H1 (cell line): ENCODE measurements around the gene STX18. TPM values are rescaled to one million over a fixed set of nuclear protein-coding genes. Genes with fewer than 3 reads are reported as not detected.

ENCODE experiments used
- CTCF ChIA-PET: fragments of 300-600 bp; sonication (Branson Sonifier 250); formaldehyde crosslinking; loops from one replicate; lab custom pipeline; 2021; ENCODE audit not compliant: partially characterized antibody; lab: Charles Lee
- POLR2A ChIA-PET: fragments of 300-600 bp; sonication (Branson Sonifier 250); formaldehyde crosslinking; loops from one replicate; lab custom pipeline; 2021; ENCODE audit warnings: inconsistent platforms; ENCODE audit not compliant: partially characterized antibody; lab: Charles Lee
- DNase-seq, 2 experiments: peaks; one replicate each; pipeline versions ENCODE4 v3.0.0 to v3.0.0-alpha.2; 2010 to 2022; ENCODE audit warnings: low spot score in 2 of 2, low read depth in 1 of 2, mixed read lengths in 1 of 2
- FAIRE-seq: peaks from 2 replicates; lab custom pipeline; 2011; peaks lifted over from hg19 to GRCh38; lab: Jason Lieb, UNC
- H2AFZ ChIP-seq: 2 replicates; pipeline ENCODE4 v1.8.1; 2012; ENCODE audit warnings: low read length, inconsistent platforms
- H2AK5ac ChIP-seq: 2 replicates; pipeline ENCODE4 v1.6.1; 2013; ENCODE audit warnings: low read depth, low read length
- H2BK120ac ChIP-seq: replicated peaks from 2 replicates; pipeline ENCODE3; 2013; ENCODE audit warnings: low read depth, low read length, inconsistent platforms
- H2BK12ac ChIP-seq: 2 replicates; pipeline ENCODE4 v1.6.1; 2013; ENCODE audit warnings: low read depth, low read length
- H2BK15ac ChIP-seq: 2 replicates; pipeline ENCODE4 v1.6.1; 2013; ENCODE audit warnings: low read length
- H2BK20ac ChIP-seq: 2 replicates; pipeline ENCODE4 v1.6.1; 2013; ENCODE audit warnings: low read length
- H2BK5ac ChIP-seq: 2 replicates; pipeline ENCODE4 v1.6.1; 2013; ENCODE audit warnings: low read depth, low read length
- H3K14ac ChIP-seq: 2 replicates; pipeline ENCODE4 v1.6.1; 2013; ENCODE audit warnings: inconsistent platforms; ENCODE audit not compliant: insufficient read length
- H3K18ac ChIP-seq: 2 replicates; pipeline ENCODE4 v1.6.1; 2013; ENCODE audit warnings: low read length; ENCODE audit errors: extremely low read depth
- H3K23ac ChIP-seq: 2 replicates; pipeline ENCODE4 v1.6.1; 2013; ENCODE audit warnings: inconsistent platforms; ENCODE audit not compliant: insufficient read length
- H3K23me2 ChIP-seq: 2 replicates; pipeline ENCODE4 v1.6.1; 2013; ENCODE audit warnings: low read depth, low read length
- H3K27ac ChIP-seq: 2 replicates; pipeline ENCODE4 v1.6.1; 2011; ENCODE audit warnings: low read depth, low read length, inconsistent platforms
- H3K27me3 ChIP-seq, 4 experiments: replicated peaks in 1 of 4; 1 replicate in 1 of 4; 2 replicates in 3 of 4; pipeline versions ENCODE4 v1.6.1 to v1.8.1; 2011 to 2013; ENCODE audit warnings: low read length in 3 of 4, mild to moderate bottlenecking in 3 of 4, inconsistent platforms in 2 of 4, mixed read lengths in 2 of 4, moderate library complexity in 1 of 4; ENCODE audit not compliant: control insufficient read depth in 3 of 4, insufficient read depth in 3 of 4; ENCODE audit errors: extremely low read depth in 1 of 4
- H3K36me3 ChIP-seq, 4 experiments: 2 replicates each; pipeline versions ENCODE4 v1.6.1 to v1.8.1; 2011 to 2013; ENCODE audit warnings: mild to moderate bottlenecking in 4 of 4, low read length in 3 of 4, moderate library complexity in 2 of 4, control low read depth in 1 of 4, inconsistent platforms in 1 of 4; ENCODE audit not compliant: insufficient read depth in 4 of 4, control insufficient read depth in 2 of 4
- H3K4ac ChIP-seq: replicated peaks from 2 replicates; pipeline ENCODE3; 2013; ENCODE audit warnings: low read length, low read depth, mixed read lengths, inconsistent platforms; ENCODE audit not compliant: insufficient read length
- H3K4me1 ChIP-seq, 4 experiments: replicated peaks in 1 of 4; 1 replicate in 1 of 4; 2 replicates in 3 of 4; pipeline versions ENCODE4 v1.6.1 to v1.8.1; 2011 to 2013; ENCODE audit warnings: low read length in 3 of 4, inconsistent platforms in 2 of 4, mixed read lengths in 1 of 4; ENCODE audit not compliant: insufficient read depth in 4 of 4, control insufficient read depth in 3 of 4
- H3K4me2 ChIP-seq, 2 experiments: 2 replicates each; pipeline versions ENCODE4 v1.6.1 to v1.8.1; 2011 to 2013; ENCODE audit warnings: low read depth in 2 of 2, low read length in 2 of 2, control low read depth in 1 of 2, inconsistent platforms in 1 of 2, mild to moderate bottlenecking in 1 of 2; ENCODE audit not compliant: insufficient read depth in 1 of 2
- H3K4me3 ChIP-seq, 4 experiments: fragments of 200-600, 300-600 bp in 1 of 4; sonication (generic), shearing (Covaris generic), sonication (Bioruptor Twin) in 1 of 4; 2 replicates each; pipeline versions ENCODE4 v1.5.1 to v1.8.1; 2011 to 2016; ENCODE audit warnings: low read length in 4 of 4, low read depth in 3 of 4, control low read depth in 2 of 4, inconsistent platforms in 2 of 4, mild to moderate bottlenecking in 2 of 4, mixed read lengths in 1 of 4, moderate library complexity in 1 of 4; ENCODE audit not compliant: insufficient read depth in 2 of 4; ENCODE audit errors: extremely low read depth in 1 of 4
- H3K56ac ChIP-seq: replicated peaks from 2 replicates; pipeline ENCODE3; 2013; ENCODE audit warnings: low read depth, mild to moderate bottlenecking, mixed read lengths, low read length, inconsistent platforms; ENCODE audit not compliant: insufficient read length
- H3K79me1 ChIP-seq: 2 replicates; pipeline ENCODE4 v1.6.1; 2013; ENCODE audit warnings: low read depth, low read length, control low read depth
- H3K79me2 ChIP-seq, 2 experiments: 2 replicates each; pipeline versions ENCODE4 v1.6.1 to v1.8.1; 2012 to 2013; ENCODE audit warnings: low read length in 2 of 2, mild to moderate bottlenecking in 2 of 2, inconsistent platforms in 1 of 2; ENCODE audit not compliant: insufficient read depth in 2 of 2, control insufficient read depth in 1 of 2
- H3K9ac ChIP-seq, 4 experiments: replicated peaks in 1 of 4; 1 replicate in 1 of 4; 2 replicates in 3 of 4; pipeline versions ENCODE4 v1.6.1 to v1.8.1; 2011 to 2013; ENCODE audit warnings: low read depth in 3 of 4, low read length in 3 of 4, control low read depth in 2 of 4, mild to moderate bottlenecking in 2 of 4, moderate library complexity in 2 of 4, inconsistent platforms in 1 of 4; ENCODE audit errors: extremely low read depth in 1 of 4
- H3K9me3 ChIP-seq, 2 experiments: 2 replicates each; pipeline versions ENCODE4 v1.6.1 to v1.8.1; 2012 to 2013; ENCODE audit warnings: mild to moderate bottlenecking in 2 of 2, moderate library complexity in 2 of 2, control low read depth in 1 of 2, inconsistent platforms in 1 of 2, low read depth in 1 of 2, low read length in 1 of 2, mixed read lengths in 1 of 2; ENCODE audit not compliant: insufficient read depth in 2 of 2
- H4K20me1 ChIP-seq, 2 experiments: replicated peaks in 1 of 2; 2 replicates each; pipeline versions ENCODE3 to v1.8.1; 2011 to 2013; ENCODE audit warnings: inconsistent platforms in 2 of 2, low read length in 2 of 2, mild to moderate bottlenecking in 1 of 2; ENCODE audit not compliant: insufficient read depth in 2 of 2, control insufficient read depth in 1 of 2
- H4K5ac ChIP-seq: 2 replicates; pipeline ENCODE4 v1.6.1; 2013; ENCODE audit warnings: low read length, low read depth, mixed read lengths, inconsistent platforms; ENCODE audit not compliant: insufficient read length
- H4K8ac ChIP-seq: 2 replicates; pipeline ENCODE4 v1.8.0; 2013; ENCODE audit warnings: mild to moderate bottlenecking, moderate library complexity, low read length, inconsistent platforms; ENCODE audit not compliant: insufficient read depth; ENCODE audit errors: extremely low read depth
- H4K91ac ChIP-seq: replicated peaks from 2 replicates; pipeline ENCODE3; 2013; ENCODE audit warnings: low read length, mixed read lengths, inconsistent platforms; ENCODE audit not compliant: insufficient read length
- ASH2L ChIP-seq: fragments of 200-600, 300-600 bp; sonication (generic); IDR thresholded peaks from one replicate; pipeline ENCODE4 v1.7.1; 2017; ENCODE audit warnings: low read length
- BRCA1 ChIP-seq: IDR thresholded peaks from 2 replicates; pipeline ENCODE4 v1.6.1; 2012; ENCODE audit warnings: low read depth, low read length, improper control_type of control experiment
- CBX5 ChIP-seq: fragments of 300-800, 300-1000 bp; sonication (generic); IDR thresholded peaks from 2 replicates; pipeline ENCODE4 v1.7.1; 2016; ENCODE audit warnings: antibody characterized with exemption, low read length, low read depth
- CHD1 ChIP-seq: IDR thresholded peaks from 2 replicates; pipeline ENCODE4 v1.6.1; 2012; ENCODE audit warnings: low read depth, low read length, improper control_type of control experiment
- CHD2 ChIP-seq: IDR thresholded peaks from 2 replicates; pipeline ENCODE4 v1.6.1; 2012; ENCODE audit warnings: low read length, improper control_type of control experiment
- EP300 ChIP-seq, 2 experiments: IDR thresholded peaks; 1 replicate in 1 of 2; 2 replicates in 1 of 2; pipeline ENCODE4 v1.6.1; 2011 to 2012; ENCODE audit warnings: low read depth in 2 of 2, low read length in 2 of 2, mild to moderate bottlenecking in 2 of 2, borderline replicate concordance in 1 of 2, inconsistent platforms in 1 of 2, moderate library complexity in 1 of 2
- GTF2F1 ChIP-seq: IDR thresholded peaks from 2 replicates; pipeline ENCODE4 v1.6.1; 2012; ENCODE audit warnings: low read depth, low read length, improper control_type of control experiment, borderline replicate concordance
- JUN ChIP-seq: IDR thresholded peaks from 2 replicates; pipeline ENCODE4 v1.6.1; 2011; ENCODE audit warnings: low read depth, mild to moderate bottlenecking, improper control_type of control experiment, low read length
- KDM4A ChIP-seq: IDR thresholded peaks from one replicate; pipeline ENCODE4 v1.7.1; 2012; ENCODE audit warnings: low read depth, mild to moderate bottlenecking, moderate library complexity, low read length, inconsistent platforms; ENCODE audit not compliant: severe bottlenecking
- POU5F1 ChIP-seq: IDR thresholded peaks from 2 replicates; pipeline ENCODE4 v1.6.1; 2011; ENCODE audit warnings: low read depth, mild to moderate bottlenecking, low read length, moderate library complexity
- RAD21 ChIP-seq, 2 experiments: IDR thresholded peaks in 1 of 2; conservative IDR thresholded peaks in 1 of 2; 2 replicates each; pipeline ENCODE4 v1.6.1; 2011; ENCODE audit warnings: low read depth in 2 of 2, low read length in 2 of 2, improper control_type of control experiment in 1 of 2, inconsistent platforms in 1 of 2, mild to moderate bottlenecking in 1 of 2, moderate library complexity in 1 of 2
- RFX5 ChIP-seq: IDR thresholded peaks from 2 replicates; pipeline ENCODE4 v1.6.1; 2011; ENCODE audit warnings: low read depth, low read length, improper control_type of control experiment, borderline replicate concordance
- SIX5 ChIP-seq: IDR thresholded peaks from 2 replicates; pipeline ENCODE4 v1.6.1; 2011; ENCODE audit warnings: mild to moderate bottlenecking, low read depth, low read length
- TAF7 ChIP-seq: optimal IDR thresholded peaks from 2 replicates; pipeline ENCODE3; 2011; ENCODE audit warnings: low read depth, mild to moderate bottlenecking, inconsistent platforms, low read length, moderate library complexity, borderline replicate concordance
- WGBS, 2 experiments: shearing (Covaris generic) in 1 of 2; methylation state at CpG; one replicate each; pipeline versions ENCODE4 v1.1.6 to v1.1.7; 2013 to 2015; ENCODE audit warnings: low lambda C conversion rate in 2 of 2, mixed read lengths in 2 of 2, inconsistent platforms in 1 of 2, low coverage in 1 of 2, missing lambda C conversion rate in 1 of 2; ENCODE audit not compliant: insufficient replicate concordance in 2 of 2, insufficient coverage in 1 of 2, insufficient read length in 1 of 2; ENCODE audit errors: extremely low coverage in 1 of 2, missing lambda C conversion rate in 1 of 2; 5-methylcytosine and 5-hydroxymethylcytosine counted together
- polyA plus RNA-seq, 7 experiments: library from polyadenylated mRNA; depleted of rRNA in 3 of 7; stranded (reverse) in 5 of 7; unstranded in 2 of 7; fragments of >200 nt in 5 of 7; fragments of 200-250 nt in 2 of 7; gene quantifications; 1 replicate in 5 of 7; 2 replicates in 1 of 7; 4 replicates in 1 of 7; pipeline versions ENCODE4 v1.2.1 to v1.2.3, GENCODE V29; 2011 to 2013; ENCODE audit warnings: missing spikeins in 2 of 7, mixed read lengths in 2 of 7
- total RNA-seq: library from RNA; stranded (reverse); fragmentation: NEBNext Ultra II Directional; extraction: Animal tissue kit (Norgen Biotek cat#: 25700); gene quantifications from 2 replicates; pipeline ENCODE4 v1.2.1, GENCODE V29; 2021

STX18 gene
- total and polyA plus RNA-seq, 2 of the 8 experiments (the other 6 are each of a cell fraction or from before 2014, with no cell fraction given) = 14.6 to 18.3 TPM

DNA sequence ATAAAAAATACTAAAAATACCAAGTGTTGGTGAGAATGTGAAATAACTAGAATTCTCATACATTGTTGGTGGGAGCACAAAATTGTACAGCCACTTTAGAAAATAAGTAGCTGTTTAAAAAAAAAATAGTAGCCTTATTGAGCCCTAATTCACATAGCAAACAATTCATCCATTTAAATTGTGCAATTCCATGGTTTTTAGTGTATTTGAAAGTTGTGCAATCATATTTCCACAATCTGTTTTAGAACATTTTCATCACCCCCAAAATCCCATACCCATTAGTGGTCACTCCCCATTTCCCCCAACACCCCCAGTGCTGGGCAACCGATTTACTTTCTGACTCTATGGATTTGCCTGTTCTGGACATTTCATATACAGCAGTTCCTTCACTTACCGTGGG, 37.1 kb downstream of the STX18 start:
- Histone ChIP-seq H3K36me3 (no peaks in the 10 kb centered on the region), H3K9me3 (no peaks in the 10 kb centered on the region), H3K4ac (no peak overlapping the region), H3K56ac (no peak overlapping the region), H2BK20ac (no peak overlapping the region), H2BK15ac (no peak overlapping the region), H4K20me1 (peaks cover 4 to 8% of the 10 kb centered on the region in 2 experiments), H4K5ac (no peak overlapping the region), H3K79me1 (no peaks in the 10 kb centered on the region; the same call in 1 of the 2 replicates), H3K4me2 (no peak overlapping the region), H3K9ac (no peak overlapping the region), H3K18ac (no peak overlapping the region), H3K27ac (no peak overlapping the region), H3K23me2 (no peaks in the 10 kb centered on the region), H3K4me1 (peaks cover 0 to 5% (median 2%) of the 10 kb centered on the region in 4 experiments; a peak in 1 of 7 replicates), H2AK5ac (no peak overlapping the region), H3K14ac (no peak overlapping the region), H2BK120ac (no peak overlapping the region), H3K4me3 (no peak overlapping the region), H4K8ac (no peak overlapping the region), H3K27me3 (peaks cover 0 to 3% (median 0%) of the 10 kb centered on the region in 4 experiments; a peak in 1 of 7 replicates), H2BK5ac (no peak overlapping the region), H3K79me2 (peaks cover 0 to 3% of the 10 kb centered on the region in 2 experiments; a peak in 1 of 4 replicates), H4K91ac (no peak overlapping the region), H2BK12ac (no peak overlapping the region), H2AFZ (no peak overlapping the region), H3K23ac (no peak overlapping the region)
- 87% methylated on average over 2 of the region's 2 CpGs; no CpG with 5 or more reads in 1 of the 2 experiments for WGBS, 2 experiments
- CTCF ChIA-PET = interaction anchor here (1.4 to 2.3 kb wide), 4 partner anchors 9 to 17 kb away, joined by 4 to 12 read pairs (median 6); no protein-coding TSS in a partner anchor
- no peak for DNase-seq
- no peak for FAIRE-seq
- POLR2A ChIA-PET = no interaction called here
- TF ChIP-seq SIX5 (no peak), EP300 (IDR thresholded peaks at IDR 0.05; ENCODE audit: borderline replicate concordance in 1 of 2, low read depth in 2 of 2, low read length in 2 of 2) (no peak), RFX5 (no peak), GTF2F1 (no peak), CBX5 (no peak), ASH2L (no peak), POU5F1 (no peak), CHD1 (no peak), RAD21 (IDR thresholded peaks at IDR 0.05 in 1 of 2, conservative IDR thresholded peaks at IDR 0.05 in 1 of 2; ENCODE audit: low read depth in 2 of 2, low read length in 2 of 2) (no peak), JUN (no peak), KDM4A (no peak), CHD2 (no peak), TAF7 (no peak), BRCA1 (no peak)
